NCI-H460 (cell line): ENCODE measurements around the gene SMYD1. TPM values are rescaled to one million over a fixed set of nuclear protein-coding genes. Genes with fewer than 3 reads are reported as not detected.

Source experiments
- DNase-seq: peaks from one replicate; pipeline ENCODE4 v3.0.0-alpha.2; 2016; ENCODE audit warnings: low read depth; ENCODE audit errors: extremely low read depth
- small RNA-seq, 2 experiments: library from RNA; depleted of rRNA; stranded (forward); fragments of <200 nt; gene quantifications; one replicate each; pipeline ENCODE3, GENCODE V24; 2014
- total RNA-seq: library from RNA; depleted of rRNA; stranded (reverse); fragments of >200 nt; shearing (Covaris generic); gene quantifications from 2 replicates; pipeline ENCODE4 v1.2.3, GENCODE V29; 2014; rRNA removed

Gene SMYD1
- total RNA-seq, 1 experiment from 2014 or later, result not detected

DNA sequence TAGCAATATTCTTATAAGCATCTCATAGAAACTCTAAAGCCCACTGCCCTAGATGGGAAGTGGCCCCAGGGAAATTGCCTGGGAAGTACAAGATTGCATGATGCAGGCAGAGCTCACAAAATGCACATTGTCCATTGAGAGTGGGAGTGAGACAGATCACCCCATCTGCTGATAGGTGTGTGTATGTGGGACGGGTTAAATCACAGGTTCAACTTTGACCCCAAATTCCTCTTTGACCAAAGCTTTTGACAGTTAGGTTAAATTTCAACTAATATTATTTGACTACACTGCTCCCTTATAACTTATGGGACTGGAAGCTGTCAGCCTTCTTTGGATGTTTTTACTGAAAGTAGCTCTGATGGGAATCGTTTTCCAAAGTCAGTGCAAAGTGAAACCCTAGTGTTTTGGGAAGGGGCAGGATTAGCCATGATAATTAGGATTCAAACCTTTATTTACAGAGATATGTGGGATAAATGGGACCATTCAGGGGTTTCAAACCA lies 71.6 kb downstream of the SMYD1 start:
- no peak for DNase-seq

- DNase-seq, result no peak
Observed at GRCh38 chr2:88139804-88140203, 72.2 kb downstream of the SMYD1 start.

DNA sequence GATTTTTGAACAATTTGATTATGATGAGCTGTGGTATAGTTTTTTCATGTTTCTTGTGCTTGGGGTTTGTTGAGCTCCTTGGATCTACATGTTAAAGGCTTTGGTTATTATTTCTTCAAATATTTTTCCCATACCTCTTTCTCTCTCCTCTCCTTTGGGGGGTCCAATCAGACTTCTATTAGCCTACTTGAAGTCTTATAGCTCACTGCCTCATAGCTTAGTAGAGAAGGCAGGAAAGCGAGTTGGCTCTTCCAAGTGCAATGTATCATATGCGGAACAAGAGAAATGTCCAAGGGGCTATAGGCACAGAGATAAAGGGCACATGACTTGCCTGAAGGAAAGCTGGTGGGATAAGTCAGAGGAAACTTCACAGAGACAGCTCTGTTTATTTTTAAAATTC lies 74.3 kb downstream of the SMYD1 start:
- DNase-seq, result no peak

DNA sequence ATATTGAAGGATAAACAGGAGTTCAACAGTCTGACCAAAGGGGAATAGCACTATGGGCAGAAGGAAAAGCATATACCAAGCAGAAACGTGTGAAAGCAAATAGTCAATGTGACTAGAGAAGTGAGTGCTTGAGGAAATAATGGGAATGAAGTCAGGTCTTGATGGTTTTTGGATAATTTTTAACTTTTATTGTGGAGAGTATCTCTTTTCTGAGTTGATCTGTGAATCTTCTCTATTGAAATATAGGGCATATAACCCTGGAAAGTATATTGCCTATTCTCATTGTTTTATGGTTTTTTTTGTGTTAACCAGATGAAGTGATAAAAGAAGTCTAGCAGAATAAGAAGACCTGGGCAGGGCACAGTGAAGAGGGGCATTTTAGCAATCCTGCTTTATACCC lies 76.6 kb downstream of the SMYD1 start:
- DNase-seq, result no peak

DNA sequence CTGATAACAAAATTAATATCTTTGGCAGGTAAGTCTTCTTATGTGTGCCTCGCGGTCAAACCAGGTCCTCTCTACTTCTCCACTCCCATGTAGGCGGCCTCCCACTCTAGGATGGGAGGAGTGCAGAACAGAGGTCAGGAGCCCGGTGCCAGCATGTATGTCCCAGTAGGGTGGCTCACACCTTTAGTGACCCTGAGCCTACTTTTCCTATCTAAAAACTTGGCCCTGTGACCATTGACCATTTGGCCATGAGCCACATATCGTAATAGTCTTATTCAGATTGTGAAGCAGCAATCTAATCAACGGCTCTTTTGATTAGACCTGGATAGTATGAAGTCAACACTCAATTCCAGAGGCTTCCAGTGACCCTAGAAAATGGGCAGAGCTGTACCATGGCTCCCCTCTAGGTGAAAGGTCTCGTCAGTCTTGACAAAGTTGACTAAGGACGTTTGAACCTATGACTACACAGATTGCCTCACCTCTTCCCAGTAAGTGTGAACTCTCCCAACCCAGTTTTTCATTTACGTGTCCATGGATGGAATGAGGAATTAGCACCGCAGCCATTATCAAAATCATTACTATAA lies 77.4 kb downstream of the SMYD1 start:
- DNase-seq, result no peak

- no peak for DNase-seq
Observed at GRCh38 chr2:88146590-88146989, 79.0 kb downstream of the SMYD1 start.

DNA sequence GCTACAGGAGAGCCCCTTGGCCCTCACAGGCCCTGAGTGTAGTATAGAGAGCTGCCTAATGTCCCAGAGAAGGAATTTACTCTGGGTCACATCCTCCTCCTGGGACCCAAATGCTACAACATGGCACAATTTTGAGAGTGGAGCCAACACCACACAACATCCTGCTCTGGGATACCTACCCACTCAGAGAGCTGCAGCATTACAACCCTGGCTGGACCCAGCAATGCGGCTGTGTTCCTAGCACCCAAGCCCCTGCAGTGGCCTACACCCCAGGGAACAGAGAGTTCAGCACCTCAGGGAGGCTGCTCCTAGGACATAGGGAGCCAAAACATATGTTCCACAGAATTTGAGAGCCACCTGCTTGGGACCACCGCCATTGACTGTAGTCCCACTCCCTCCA lies 79.5 kb downstream of the SMYD1 start:
- no peak for DNase-seq

GRCh38 chr2:88148929-88149438 lies 81.4 kb downstream of the SMYD1 start:
- DNase-seq, result no peak

GRCh38 chr2:88159481-88159880 lies 91.9 kb downstream of the SMYD1 start:
- no peak for DNase-seq

DNA sequence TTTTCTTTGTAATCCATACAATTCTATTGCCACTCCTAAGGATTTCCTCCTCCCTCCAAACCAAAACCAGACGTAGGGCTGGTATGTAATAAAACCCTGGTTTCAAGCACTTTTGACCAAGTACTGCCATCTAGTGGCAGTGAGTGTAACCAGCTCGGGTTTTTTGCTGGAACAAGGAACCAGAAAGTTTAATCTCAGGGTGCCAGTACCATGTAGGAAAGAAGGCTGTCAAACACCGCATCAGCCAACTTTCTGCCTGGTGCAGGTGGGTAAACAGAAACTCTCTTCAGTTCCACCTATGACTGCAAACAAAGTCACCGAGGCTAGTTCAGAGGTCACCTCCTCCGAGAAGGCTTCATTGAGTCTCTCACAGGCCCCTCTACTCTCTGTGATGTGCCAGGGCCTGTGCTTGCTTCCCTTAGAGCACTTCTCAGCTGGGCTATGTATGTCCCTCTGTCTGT lies 92.4 kb downstream of the SMYD1 start:
- peak; percentile 68 for DNase-seq

- DNase-seq, result no peak
Observed at GRCh38 chr2:88160517-88160916, 92.9 kb downstream of the SMYD1 start.

- no peak for DNase-seq
Observed at GRCh38 chr2:88161446-88162244, 94.0 kb downstream of the SMYD1 start.

Small RNA genes within 50 kb of the gene (small RNA-seq; reads per million reads assigned to genes)
- 0 reads per million in 2 experiments for gene MIR4780

Other genes starting within 250 kb of the SMYD1 start
- not detected in 2 replicates for gene RGPD2, start 242.0 kb upstream of the SMYD1 start, total RNA-seq
- gene RNU2-63P, start 51.3 kb upstream of the SMYD1 start, total RNA-seq, result 39.5 and 63.7 TPM in 2 replicates
- gene KRCC1, start 12.0 kb upstream of the SMYD1 start, total RNA-seq, result 15.2 and 15.4 TPM in 2 replicates
- not detected in 2 replicates for gene FABP1, start 60.2 kb downstream of the SMYD1 start, total RNA-seq
- gene THNSL2, start 102.5 kb downstream of the SMYD1 start, total RNA-seq, result 1.7 and 2.1 TPM in 2 replicates